Nephron (organoid): ENCODE results near the gene BID.
"Not testable (repeated sequence)": the region's sequence is repeated elsewhere in the genome, so short reads cannot be mapped to it uniquely, and the experiment has no call there.

Experiments
- H3K27ac Mint-ChIP-seq, 3 experiments: 2 replicates each; pipeline ENCODE4 v1.8.0; 2020; ENCODE audit warnings: mixed read lengths in 3 of 3, mild to moderate bottlenecking in 2 of 3, moderate library complexity in 1 of 3
- H3K27me3 Mint-ChIP-seq: 2 replicates; pipeline ENCODE4 v1.8.0; 2021; ENCODE audit warnings: low read depth, mild to moderate bottlenecking, moderate library complexity, mixed read lengths
- H3K36me3 Mint-ChIP-seq: 2 replicates; pipeline ENCODE4 v1.8.0; 2020; ENCODE audit warnings: low read depth, mixed read lengths
- H3K4me1 Mint-ChIP-seq: 2 replicates; pipeline ENCODE4 v1.8.0; 2020; ENCODE audit warnings: mixed read lengths
- H3K4me3 Mint-ChIP-seq, 3 experiments: 2 replicates each; pipeline ENCODE4 v1.8.0; 2020; ENCODE audit warnings: mild to moderate bottlenecking in 3 of 3, mixed read lengths in 3 of 3, moderate library complexity in 2 of 3
- H3K9me3 Mint-ChIP-seq: 2 replicates; pipeline ENCODE4 v1.8.0; 2020; ENCODE audit warnings: mixed read lengths
- CTCF ChIP-seq, 3 experiments: fragments of 200-600 bp; sonication (generic); IDR thresholded peaks; one replicate each; pipeline ENCODE4 v1.5.0; 2021; ENCODE audit warnings: antibody characterized with exemption in 3 of 3; ENCODE audit not compliant: unreplicated experiment in 3 of 3

Gene BID

GRCh38 chr22:17772249-17772957 lies 1.9 kb downstream of the BID start:
- H3K27ac Mint-ChIP-seq: no peak overlapping the region
- H3K9me3 Mint-ChIP-seq: no peaks in the 10 kb centered on the region
- H3K4me1 Mint-ChIP-seq: peaks cover 7% of the 10 kb centered on the region
- H3K36me3 Mint-ChIP-seq: no peaks in the 10 kb centered on the region
- peak overlapping the region; percentile 78 to 83 (median 82) for H3K4me3 Mint-ChIP-seq
- peaks cover 26% of the 10 kb centered on the region for H3K27me3 Mint-ChIP-seq
- no peak for TF ChIP-seq CTCF (IDR thresholded peaks at IDR 0.05; ENCODE audit: unreplicated experiment in 3 of 3)

- Mint-ChIP-seq H3K4me3 (no peak overlapping the region), H3K27ac (no peak overlapping the region), H3K27me3 (peaks cover 14% of the 10 kb centered on the region), H3K4me1 (peaks cover 7% of the 10 kb centered on the region), H3K9me3 (no peaks in the 10 kb centered on the region), H3K36me3 (no peaks in the 10 kb centered on the region)
- TF ChIP-seq CTCF (IDR thresholded peaks at IDR 0.05; ENCODE audit: unreplicated experiment in 3 of 3): no peak
Observed at GRCh38 chr22:17770180-17771077, 3.8 kb downstream of the BID start.

GRCh38 chr22:17769716-17770082 lies 4.6 kb downstream of the BID start:
- H3K36me3 Mint-ChIP-seq: no peaks in the 10 kb centered on the region
- no peak overlapping the region for H3K4me3 Mint-ChIP-seq
- H3K9me3 Mint-ChIP-seq: no peaks in the 10 kb centered on the region
- TF ChIP-seq CTCF (IDR thresholded peaks at IDR 0.05; ENCODE audit: unreplicated experiment in 3 of 3): no peak
- H3K4me1 Mint-ChIP-seq: peaks cover 7% of the 10 kb centered on the region
- H3K27me3 Mint-ChIP-seq: peaks cover 11% of the 10 kb centered on the region
- no peak overlapping the region for H3K27ac Mint-ChIP-seq

GRCh38 chr22:17769013-17769715 lies 5.1 kb downstream of the BID start:
- Mint-ChIP-seq H3K4me1 (peaks cover 10% of the 10 kb centered on the region), H3K9me3 (no peaks in the 10 kb centered on the region), H3K36me3 (no peaks in the 10 kb centered on the region), H3K4me3 (no peak overlapping the region), H3K27ac (no peak overlapping the region), H3K27me3 (peaks cover 11% of the 10 kb centered on the region)
- TF ChIP-seq CTCF (IDR thresholded peaks at IDR 0.05; ENCODE audit: unreplicated experiment in 3 of 3): no peak

GRCh38 chr22:17767233-17768065 lies 6.8 kb downstream of the BID start:
- Mint-ChIP-seq H3K27me3 (no peaks in the 10 kb centered on the region), H3K36me3 (no peaks in the 10 kb centered on the region), H3K4me1 (peaks cover 6% of the 10 kb centered on the region), H3K27ac (no peak overlapping the region), H3K9me3 (no peaks in the 10 kb centered on the region), H3K4me3 (no peak overlapping the region)
- no peak for TF ChIP-seq CTCF (IDR thresholded peaks at IDR 0.05; ENCODE audit: unreplicated experiment in 3 of 3)

GRCh38 chr22:17764852-17765251 lies 9.4 kb downstream of the BID start:
- not testable (repeated sequence) for H3K9me3 Mint-ChIP-seq, H3K36me3 Mint-ChIP-seq, H3K27me3 Mint-ChIP-seq, H3K4me3 Mint-ChIP-seq, H3K27ac Mint-ChIP-seq
- H3K4me1 Mint-ChIP-seq: peaks cover 10% of the 10 kb centered on the region
